DND-41 (cell line): Measurements from ENCODE around the gene LRRC52.

Experiments
- ATAC-seq: fragments of 200-7000 bp; cut with Tn5 transposase; 3 replicates; pipeline ENCODE4 v1.9.1; 2021; ENCODE audit warnings: low read depth; ENCODE audit not compliant: insufficient read depth
- DNase-seq: peaks from one replicate; pipeline ENCODE4 v3.0.0-alpha.2; 2020
- H2AFZ ChIP-seq: 2 replicates; pipeline ENCODE4 v1.6.0; 2012; ENCODE audit warnings: low read depth, low read length
- H3K27ac ChIP-seq: 2 replicates; pipeline ENCODE4 v1.5.1; 2012; ENCODE audit warnings: low read length, inconsistent platforms
- H3K27me3 ChIP-seq: fragments of 200-600 bp; sonication (generic); 2 replicates; pipeline ENCODE4 v1.6.0; 2012; ENCODE audit warnings: low read length, mild to moderate bottlenecking, inconsistent platforms; ENCODE audit not compliant: insufficient read depth, poor library complexity
- H3K36me3 ChIP-seq: 2 replicates; pipeline ENCODE4 v1.5.1; 2012; ENCODE audit warnings: low read length, inconsistent platforms; ENCODE audit not compliant: insufficient read depth
- H3K4me1 ChIP-seq: 2 replicates; pipeline ENCODE4 v1.5.1; 2012; ENCODE audit warnings: mild to moderate bottlenecking, low read length; ENCODE audit not compliant: insufficient read depth
- H3K4me2 ChIP-seq: 2 replicates; pipeline ENCODE4 v1.6.0; 2012; ENCODE audit warnings: mild to moderate bottlenecking, moderate library complexity, low read length, inconsistent platforms; ENCODE audit not compliant: insufficient read depth
- H3K4me3 ChIP-seq, 2 experiments: fragments of 200-600 bp in 1 of 2; shearing (Covaris generic) in 1 of 2; 2 replicates each; pipeline ENCODE4 v1.5.1; 2012 to 2016; ENCODE audit warnings: inconsistent platforms in 2 of 2, low read length in 2 of 2, mild to moderate bottlenecking in 2 of 2, low read depth in 1 of 2, moderate library complexity in 1 of 2
- H3K79me2 ChIP-seq: 2 replicates; pipeline ENCODE4 v1.6.0; 2012; ENCODE audit warnings: low read length, inconsistent platforms; ENCODE audit not compliant: insufficient read depth
- H3K9ac ChIP-seq: 2 replicates; pipeline ENCODE4 v1.6.0; 2012; ENCODE audit warnings: low read depth, mild to moderate bottlenecking, inconsistent platforms, low read length, moderate library complexity
- H3K9me3 ChIP-seq: 2 replicates; pipeline ENCODE4 v1.5.1; 2012; ENCODE audit warnings: low read length, moderate library complexity, mild to moderate bottlenecking, inconsistent platforms; ENCODE audit not compliant: insufficient read depth, severe bottlenecking
- H4K20me1 ChIP-seq: 2 replicates; pipeline ENCODE4 v1.6.0; 2012; ENCODE audit warnings: low read length; ENCODE audit not compliant: insufficient read depth
- EZH2 ChIP-seq: IDR thresholded peaks from 3 replicates; pipeline ENCODE4 v1.6.1; 2012; ENCODE audit warnings: borderline replicate concordance, low read depth, mild to moderate bottlenecking, moderate library complexity, low read length, inconsistent platforms; ENCODE audit not compliant: severe bottlenecking
- TF ChIP-seq, protein P1 (sequence below): IDR thresholded peaks from 2 replicates; pipeline ENCODE4 v1.5.1; 2012; ENCODE audit warnings: borderline replicate concordance, low read length, moderate library complexity, mild to moderate bottlenecking; ENCODE audit not compliant: poor library complexity, severe bottlenecking; ENCODE audit errors: extremely low read depth

Gene LRRC52

DNA sequence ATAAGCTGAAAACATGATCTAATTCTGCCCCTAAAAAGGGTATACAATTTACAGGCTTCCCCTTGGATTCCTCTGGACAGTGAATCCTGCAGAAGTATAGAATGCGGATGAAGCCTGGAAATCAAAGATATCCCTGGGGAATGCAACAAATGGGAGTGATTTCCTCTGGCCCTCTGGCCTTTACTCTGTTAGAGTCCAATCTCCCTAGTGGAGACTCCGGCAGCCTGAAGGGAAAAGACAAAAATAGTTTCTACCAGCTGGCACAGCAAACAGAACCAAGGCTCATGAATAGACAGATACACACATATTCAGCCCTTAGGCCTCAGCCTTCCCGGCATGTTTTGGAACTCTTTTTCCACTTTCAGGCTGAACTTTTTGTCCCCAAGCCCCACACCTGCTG lies 3.9 kb upstream of the LRRC52 start:
- no peaks in the 10 kb centered on the region for H3K9me3 ChIP-seq
- TF ChIP-seq, protein P1, sequence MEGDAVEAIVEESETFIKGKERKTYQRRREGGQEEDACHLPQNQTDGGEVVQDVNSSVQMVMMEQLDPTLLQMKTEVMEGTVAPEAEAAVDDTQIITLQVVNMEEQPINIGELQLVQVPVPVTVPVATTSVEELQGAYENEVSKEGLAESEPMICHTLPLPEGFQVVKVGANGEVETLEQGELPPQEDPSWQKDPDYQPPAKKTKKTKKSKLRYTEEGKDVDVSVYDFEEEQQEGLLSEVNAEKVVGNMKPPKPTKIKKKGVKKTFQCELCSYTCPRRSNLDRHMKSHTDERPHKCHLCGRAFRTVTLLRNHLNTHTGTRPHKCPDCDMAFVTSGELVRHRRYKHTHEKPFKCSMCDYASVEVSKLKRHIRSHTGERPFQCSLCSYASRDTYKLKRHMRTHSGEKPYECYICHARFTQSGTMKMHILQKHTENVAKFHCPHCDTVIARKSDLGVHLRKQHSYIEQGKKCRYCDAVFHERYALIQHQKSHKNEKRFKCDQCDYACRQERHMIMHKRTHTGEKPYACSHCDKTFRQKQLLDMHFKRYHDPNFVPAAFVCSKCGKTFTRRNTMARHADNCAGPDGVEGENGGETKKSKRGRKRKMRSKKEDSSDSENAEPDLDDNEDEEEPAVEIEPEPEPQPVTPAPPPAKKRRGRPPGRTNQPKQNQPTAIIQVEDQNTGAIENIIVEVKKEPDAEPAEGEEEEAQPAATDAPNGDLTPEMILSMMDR = no peak
- TF ChIP-seq EZH2 = no peak
- no peak for ATAC-seq

DNA sequence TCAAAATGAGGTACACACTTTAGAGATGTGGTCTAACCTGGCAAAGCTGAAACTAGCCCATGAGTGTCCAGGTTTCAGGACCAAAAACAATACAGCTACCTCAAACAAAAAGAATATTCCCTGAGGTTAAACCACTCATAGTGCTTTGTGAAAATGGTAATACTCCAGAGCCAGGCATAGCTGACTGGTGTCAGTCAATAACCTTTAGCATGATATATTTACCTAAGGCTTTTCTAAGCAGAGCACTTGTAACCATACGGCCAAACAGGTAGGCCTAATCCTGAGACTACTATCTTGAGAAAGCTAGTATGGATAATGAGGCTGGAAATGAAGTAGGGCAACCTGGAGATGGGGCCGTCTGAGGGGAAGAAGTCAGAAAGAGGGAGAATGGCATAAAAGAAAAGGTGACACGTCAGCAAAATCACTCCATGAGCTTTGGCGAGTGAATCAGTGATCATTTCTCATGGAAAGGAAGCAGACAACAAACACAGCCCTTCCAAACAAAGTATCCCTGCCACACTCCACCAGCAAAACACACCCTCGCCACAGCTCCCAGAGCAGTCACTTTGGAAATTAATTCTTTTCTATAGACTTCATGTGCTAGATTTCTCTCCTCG lies 1.7 kb upstream of the LRRC52 start:
- H2AFZ ChIP-seq = no peak overlapping the region

More for the DNA sequence above, 3.9 kb upstream of the LRRC52 start:
- Histone ChIP-seq H3K4me1 (no peaks in the 10 kb centered on the region), H3K36me3 (no peaks in the 10 kb centered on the region), H3K79me2 (no peaks in the 10 kb centered on the region), H3K4me2 (no peak overlapping the region), H3K9ac (no peak overlapping the region), H3K27ac (no peak overlapping the region), H4K20me1 (no peaks in the 10 kb centered on the region), H3K4me3 (no peak overlapping the region), H2AFZ (no peak overlapping the region), H3K27me3 (peaks cover 40% of the 10 kb centered on the region)
- no peak for DNase-seq

DNA sequence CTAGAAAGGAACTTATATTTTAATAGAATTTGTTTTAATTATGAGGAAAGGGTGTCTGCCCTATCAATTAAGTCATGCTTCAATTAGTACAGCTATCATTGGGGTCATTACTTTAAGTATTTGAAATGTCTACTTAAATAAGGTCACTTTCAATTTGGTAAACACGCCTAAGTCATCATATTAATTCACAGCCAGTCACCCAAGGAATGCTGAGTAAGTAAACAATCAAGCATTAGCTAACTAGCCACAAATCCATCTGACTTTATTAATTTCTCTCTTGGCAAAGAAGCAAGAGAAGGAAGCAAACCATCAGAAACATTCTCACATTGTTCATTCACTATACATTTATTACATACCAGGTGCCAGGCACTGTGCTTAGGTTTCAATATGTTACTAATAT lies 1.2 kb upstream of the LRRC52 start:
- Histone ChIP-seq H3K4me1 (no peaks in the 10 kb centered on the region), H3K9ac (no peak overlapping the region), H3K27ac (no peak overlapping the region), H4K20me1 (no peaks in the 10 kb centered on the region), H3K79me2 (no peaks in the 10 kb centered on the region), H3K4me2 (no peak overlapping the region), H2AFZ (no peak overlapping the region), H3K9me3 (no peaks in the 10 kb centered on the region), H3K4me3 (no peak overlapping the region), H3K27me3 (peaks cover 48% of the 10 kb centered on the region), H3K36me3 (no peaks in the 10 kb centered on the region)
- ATAC-seq (no peak), DNase-seq (no peak)
- TF ChIP-seq, protein P1 = no peak
- no peak for TF ChIP-seq EZH2

More for the DNA sequence above, 1.7 kb upstream of the LRRC52 start:
- Histone ChIP-seq H3K4me2 (no peak overlapping the region), H4K20me1 (no peaks in the 10 kb centered on the region), H3K27me3 (peaks cover 52% of the 10 kb centered on the region), H3K27ac (no peak overlapping the region), H3K9ac (no peak overlapping the region), H3K36me3 (no peaks in the 10 kb centered on the region), H3K4me1 (no peaks in the 10 kb centered on the region), H3K79me2 (no peaks in the 10 kb centered on the region), H3K4me3 (no peak overlapping the region), H3K9me3 (no peaks in the 10 kb centered on the region)
- no peak for TF ChIP-seq EZH2
- TF ChIP-seq, protein P1 = no peak
- DNase-seq (no peak), ATAC-seq (no peak)
